Measurements from ENCODE around the gene TPRN. TPM values are rescaled to one million over a fixed set of nuclear protein-coding genes. Genes with fewer than 3 reads are reported as not detected.

TPRN gene
- total and polyA plus RNA-seq, 9 of the 15 experiments (the other 6 are each of a cell fraction or from before 2014, with no cell fraction given) = 0.31 to 31.9 (median 4.4) TPM

GRCh38 chr9:137245450-137246421 lies 45.2 kb upstream of the TPRN start (continued):
- TF ChIP-seq CTCFL (IDR thresholded peaks at IDR 0.05; ENCODE audit: borderline replicate concordance, insufficient read depth, low read depth, low read length, poor library complexity, severe bottlenecking) = no peak

GRCh38 chr9:137244486-137245449 lies 44.2 kb upstream of the TPRN start:
- Histone ChIP-seq H3K9me1 (ENCODE audit: control insufficient read depth, insufficient read depth, low read length) (peaks cover 4% of the 10 kb centered on the region), H3K27me3 (ENCODE audit: control insufficient read depth in 2 of 2, insufficient read depth in 2 of 2, low read length in 2 of 2) (no peaks in the 10 kb centered on the region), H3K4me2 (ENCODE audit: insufficient read depth, low read length) (no peak overlapping the region; the same call in 1 of the 2 replicates), H2AFZ (ENCODE audit: low read depth, low read length) (no peak overlapping the region), H3K79me2 (ENCODE audit: control insufficient read depth, insufficient read depth, low read length) (peaks cover 38% of the 10 kb centered on the region), H3K36me3 (ENCODE audit: control insufficient read depth, insufficient read depth, low read length) (peaks cover 26% of the 10 kb centered on the region), H3K9me3 (replicated peaks; ENCODE audit: control insufficient read depth, insufficient read depth, low read depth, low read length) (no peaks in the 10 kb centered on the region), H3K27ac (ENCODE audit: extremely low read depth, low read depth, low read length) (no peak overlapping the region), H3K4me3 (no peak overlapping the region), H3K9ac (ENCODE audit: insufficient read depth in 1 of 2, low read depth in 2 of 2, low read length in 2 of 2) (peak overlapping the region; percentile 17 to 100; a peak in 3 of 4 replicates), H3K4me1 (replicated peaks in 1 of 2; ENCODE audit: control insufficient read depth in 2 of 2, insufficient read depth in 2 of 2, low read length in 2 of 2) (peaks cover 18 to 70% of the 10 kb centered on the region in 2 experiments; a peak in 4 of 5 replicates), H4K20me1 (replicated peaks; ENCODE audit: control insufficient read depth, insufficient read depth, low read length) (peaks cover 30% of the 10 kb centered on the region)
- POLR2A ChIA-PET = interaction anchor here (0.6 to 6.5 kb wide), 8 partner anchors 9 to 484 kb away, joined by 3 to 221 read pairs (median 4); partner anchors contain the start of genes NELFB and STPG3
- 84% methylated on average over 29 of the region's 36 CpGs for WGBS (ENCODE audit: insufficient coverage, low coverage, missing lambda C conversion rate)
- FAIRE-seq (peak; percentile 37), DNase-seq (ENCODE audit: extremely low read depth in 1 of 4, low spot score in 3 of 4) (peak in 1 of 4 experiments; percentile 10), ATAC-seq (no peak)
- intact Hi-C loops (cut with micrococcal nuclease) = loop anchor here (5.0 to 10.0 kb wide), 2 partner anchors 58 to 460 kb away; partner anchors contain the start of gene NRARP
- no TSS peak for BruUV-seq (replicated peaks)
- CTCF ChIA-PET (ENCODE audit: low intra/inter-chr PET ratio) = no interaction called here
- in situ Hi-C loops (cut with MboI) = loop anchor here (25.0 kb wide), 1 partner anchor 457 kb away; the partner anchor contains the start of genes CCDC183 and TMEM141
- TF ChIP-seq KAT7 (CRISPR knock-in tag; IDR thresholded peaks at IDR 0.05; ENCODE audit: borderline replicate concordance) (no peak), ZNF324 (CRISPR knock-in tag; IDR thresholded peaks at IDR 0.05) (no peak), MCM2 (IDR thresholded peaks at IDR 0.05; ENCODE audit: low read depth) (no peak), PPARD (CRISPR knock-in tag; IDR thresholded peaks at IDR 0.05) (no peak), ZNF3 (CRISPR knock-in tag; IDR thresholded peaks at IDR 0.05) (no peak), ARID3A (IDR thresholded peaks at IDR 0.05; ENCODE audit: borderline replicate concordance, low read depth, low read length) (no peak), ARID1B (IDR thresholded peaks at IDR 0.05) (no peak), RBM22 (IDR thresholded peaks at IDR 0.05; ENCODE audit: low read depth, low read length, poor library complexity, severe bottlenecking) (peak; percentile 88)
